Stomach (tissue), 9 donors: ENCODE data around the gene TBL3. TPM values are rescaled to one million over a fixed set of nuclear protein-coding genes. Genes with fewer than 3 reads are reported as not detected.

Experiments used
- DNase-seq, 2 donors: peaks; one replicate each; pipeline versions ENCODE4 v3.0.0 to v3.0.0-alpha.2; 2013 to 2019
- H3K27ac ChIP-seq, 5 donors: fragments of 200-600 bp in 4 of 5; sonication (generic) in 4 of 5; one replicate each; pipeline ENCODE4 v1.5.1; 2013 to 2019; ENCODE audit warnings: mild to moderate bottlenecking in 1 of 5, moderate library complexity in 1 of 5
- H3K27me3 ChIP-seq, 3 donors: fragments of 200-600 bp; sonication (generic); one replicate each; pipeline ENCODE4 v1.5.1; 2017 to 2019; ENCODE audit warnings: mixed run types in 1 of 3
- H3K36me3 ChIP-seq, 4 donors: fragments of 200-600 bp; sonication (generic); 1 replicate in 3 of 4; 2 replicates in 1 of 4; pipeline ENCODE4 v1.5.1; 2016 to 2019
- H3K4me1 ChIP-seq, 4 donors: fragments of 200-600 bp; sonication (generic); one replicate each; pipeline ENCODE4 v1.5.1; 2016 to 2019
- H3K4me3 ChIP-seq, 4 donors: fragments of 200-600 bp; sonication (generic) in 3 of 4; one replicate each; pipeline ENCODE4 v1.5.1; 2016 to 2019; ENCODE audit warnings: mild to moderate bottlenecking in 1 of 4
- H3K9me3 ChIP-seq, 4 donors: fragments of 200-600 bp; sonication (generic); one replicate each; pipeline ENCODE4 v1.5.1; 2016 to 2019
- EP300 ChIP-seq: sonication (generic); formaldehyde crosslinking; IDR thresholded peaks from one replicate; pipeline ENCODE4 v1.6.1; 2017; ENCODE audit warnings: antibody characterized with exemption
- POLR2A ChIP-seq, 4 donors: fragments of 450-650 bp; IDR thresholded peaks; one replicate each; pipeline ENCODE4 v1.6.1; 2016; ENCODE audit warnings: antibody characterized with exemption in 4 of 4, control low read depth in 2 of 4, mild to moderate bottlenecking in 1 of 4, moderate library complexity in 1 of 4
- POLR2AphosphoS5 ChIP-seq, 3 donors: sonication (generic); formaldehyde crosslinking; IDR thresholded peaks; one replicate each; pipeline ENCODE4 v1.6.1; 2016; ENCODE audit warnings: antibody characterized with exemption in 3 of 3
- WGBS, 5 donors: extraction: QIAGEN DNeasy Blood & Tissue Kit in 3 of 5; methylation state at CpG; one replicate each; pipeline versions ENCODE4 v1.1.5 to v1.1.7; 2013 to 2018; 5-methylcytosine and 5-hydroxymethylcytosine counted together
- intact Hi-C: fragments of 100-400 bp; cut with DNase I; formaldehyde crosslinking; loops from one replicate; pipeline ENCODE4 v1.15.1; 2023; ENCODE audit warnings: low total_unique reads
- polyA plus RNA-seq, 3 donors: library from polyadenylated mRNA; stranded (reverse); fragments of 200-250 nt; gene quantifications; one replicate each; pipeline ENCODE4 v1.2.3, GENCODE V29; 2013
- total RNA-seq, 5 donors: library from RNA; depleted of rRNA; stranded (reverse); fragments of >200 nt; gene quantifications; one replicate each; pipeline versions ENCODE4 v1.1.0 to v1.2.3, GENCODE V29; 2014 to 2016
- TF ChIP-seq, protein P1 (sequence below), 7 experiments: fragments of 450-650 bp in 4 of 7; fragments of 200-600 bp in 3 of 7; sonication (generic) in 3 of 7; IDR thresholded peaks; one replicate each; pipeline ENCODE4 v1.5.1; 2016 to 2019; ENCODE audit warnings: antibody characterized with exemption in 7 of 7, control low read depth in 2 of 7, mild to moderate bottlenecking in 1 of 7
- donor health status: healthy with polysubstance abuse.
- donor health status: Bipolar disorder and iron deficiency.
- donor health status: healthy.

The TBL3 gene
- total and polyA plus RNA-seq, 8 donors: 9.4 to 174 (median 40.8) TPM

DNA sequence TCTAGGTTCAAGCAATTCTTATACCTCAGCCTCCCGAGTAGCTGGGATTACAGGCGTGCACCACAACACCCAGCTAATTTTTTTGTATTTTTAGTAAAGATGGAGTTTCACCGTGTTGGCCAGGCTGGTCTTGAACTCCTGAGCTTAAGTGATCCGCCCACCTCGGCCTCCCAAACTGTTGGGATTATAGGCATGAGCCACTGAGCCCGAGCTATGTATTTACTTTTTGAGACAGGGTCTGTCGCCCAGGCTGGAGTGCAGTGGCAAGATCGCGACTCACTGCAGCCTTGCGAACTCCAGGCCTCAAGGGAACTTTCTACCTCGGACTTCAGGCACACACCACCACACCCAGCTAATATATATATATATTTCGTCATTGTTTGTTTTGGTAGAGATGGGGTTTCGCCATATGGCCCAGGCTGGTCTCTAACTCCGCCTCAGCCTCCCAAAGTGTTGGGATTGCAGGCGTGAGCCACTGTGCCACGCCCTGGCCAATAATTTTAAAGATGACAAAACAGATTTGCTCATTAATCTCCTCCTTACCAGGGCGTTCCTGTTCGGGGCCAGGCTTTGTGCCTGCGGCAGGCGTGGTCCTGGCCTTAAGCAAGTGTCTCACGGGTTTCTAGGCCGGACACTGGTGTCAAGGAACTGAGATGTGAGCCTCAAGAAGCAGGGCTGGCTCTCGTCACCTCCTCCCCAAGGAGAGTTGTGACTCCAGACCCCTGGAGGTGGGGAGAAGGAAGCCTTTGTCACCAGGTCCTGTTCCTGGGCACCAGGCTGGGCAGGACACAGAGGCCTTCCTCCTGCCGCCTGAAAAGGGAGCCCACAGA is 43.5 kb downstream of the TBL3 start:
- Histone ChIP-seq H3K27ac (peak overlapping the region; percentile 66 to 88 (median 79)), H3K4me1 (peaks cover 13 to 28% (median 17%) of the 10 kb centered on the region in 4 donors), H3K27me3 (peaks cover 15 to 28% (median 16%) of the 10 kb centered on the region in 3 donors), H3K36me3 (no peaks in the 10 kb centered on the region), H3K4me3 (no peak overlapping the region), H3K9me3 (no peaks in the 10 kb centered on the region)
- DNase-seq: peak; percentile 61 to 89
- intact Hi-C loops: no loop called here
- 44 to 70% (median 59%) methylated on average over 20 to 24 of the region's 24 CpGs for whole genome bisulfite sequencing, 5 donors
- peak in 2 of 3 donors; percentile 13 to 58 for TF ChIP-seq POLR2AphosphoS5 (IDR thresholded peaks at IDR 0.05)
- TF ChIP-seq, protein P1, sequence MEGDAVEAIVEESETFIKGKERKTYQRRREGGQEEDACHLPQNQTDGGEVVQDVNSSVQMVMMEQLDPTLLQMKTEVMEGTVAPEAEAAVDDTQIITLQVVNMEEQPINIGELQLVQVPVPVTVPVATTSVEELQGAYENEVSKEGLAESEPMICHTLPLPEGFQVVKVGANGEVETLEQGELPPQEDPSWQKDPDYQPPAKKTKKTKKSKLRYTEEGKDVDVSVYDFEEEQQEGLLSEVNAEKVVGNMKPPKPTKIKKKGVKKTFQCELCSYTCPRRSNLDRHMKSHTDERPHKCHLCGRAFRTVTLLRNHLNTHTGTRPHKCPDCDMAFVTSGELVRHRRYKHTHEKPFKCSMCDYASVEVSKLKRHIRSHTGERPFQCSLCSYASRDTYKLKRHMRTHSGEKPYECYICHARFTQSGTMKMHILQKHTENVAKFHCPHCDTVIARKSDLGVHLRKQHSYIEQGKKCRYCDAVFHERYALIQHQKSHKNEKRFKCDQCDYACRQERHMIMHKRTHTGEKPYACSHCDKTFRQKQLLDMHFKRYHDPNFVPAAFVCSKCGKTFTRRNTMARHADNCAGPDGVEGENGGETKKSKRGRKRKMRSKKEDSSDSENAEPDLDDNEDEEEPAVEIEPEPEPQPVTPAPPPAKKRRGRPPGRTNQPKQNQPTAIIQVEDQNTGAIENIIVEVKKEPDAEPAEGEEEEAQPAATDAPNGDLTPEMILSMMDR (IDR thresholded peaks at IDR 0.05): no peak

DNA sequence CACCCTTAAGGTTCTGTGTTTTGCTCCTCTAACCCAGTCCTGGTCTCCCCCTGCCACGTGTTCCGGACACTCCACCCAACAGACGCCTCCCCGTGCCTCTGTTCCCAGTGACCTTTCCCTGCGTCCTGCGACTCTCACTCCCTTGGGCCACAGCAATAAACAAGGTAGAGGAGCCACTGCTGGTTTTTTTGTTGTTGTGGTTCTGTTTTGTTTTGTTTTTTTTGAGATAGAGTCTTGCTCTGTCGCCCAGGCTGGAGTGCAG is 44.0 kb downstream of the TBL3 start:
- peaks cover 13 to 28% (median 17%) of the 10 kb centered on the region in 4 donors for H3K4me1 ChIP-seq
- H3K9me3 ChIP-seq: no peaks in the 10 kb centered on the region
- H3K36me3 ChIP-seq: no peaks in the 10 kb centered on the region
- no peak overlapping the region for H3K4me3 ChIP-seq
- 68 to 79% (median 70%) methylated on average over 7 of the region's 7 CpGs for WGBS, 5 donors
- intact Hi-C loops: no loop called here
- H3K27ac ChIP-seq: peak overlapping the region; percentile 66 to 88 (median 79)
- TF ChIP-seq POLR2AphosphoS5 (IDR thresholded peaks at IDR 0.05) (no peak), POLR2A (IDR thresholded peaks at IDR 0.05) (no peak), EP300 (no peak)
- TF ChIP-seq, protein P1 (IDR thresholded peaks at IDR 0.05): no peak
- no peak for DNase-seq
- peaks cover 20 to 34% (median 21%) of the 10 kb centered on the region in 3 donors for H3K27me3 ChIP-seq

DNA sequence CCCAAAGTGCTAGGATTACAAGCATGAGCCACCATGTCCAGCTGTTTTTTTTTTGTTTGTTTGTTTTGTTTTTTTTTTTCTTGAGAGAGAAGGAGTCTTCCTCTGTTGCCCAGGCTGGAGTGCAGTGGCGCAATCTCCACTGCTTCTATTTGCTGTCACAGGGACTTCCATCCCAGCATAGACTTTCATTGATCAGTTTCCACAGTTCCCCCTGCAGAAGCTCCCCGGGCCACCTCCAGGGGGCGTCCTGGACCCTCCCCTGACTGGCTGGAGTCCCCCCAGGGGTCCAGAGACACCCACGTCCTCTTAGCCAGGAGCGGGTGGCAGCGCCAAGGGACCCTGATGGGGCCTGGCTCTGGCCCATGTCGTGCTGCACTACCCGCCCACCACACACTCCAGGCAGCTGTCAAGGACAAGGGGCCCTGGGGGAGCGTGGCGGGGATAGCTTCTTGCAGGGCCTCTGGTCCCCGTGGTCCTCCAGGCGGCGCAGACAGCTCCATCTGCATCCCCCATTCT is 44.6 kb downstream of the TBL3 start:
- intact Hi-C loops: no loop called here
- TF ChIP-seq, protein P1 (IDR thresholded peaks at IDR 0.05): no peak
- no peak for TF ChIP-seq EP300
- no peak for TF ChIP-seq POLR2A (IDR thresholded peaks at IDR 0.05)
- TF ChIP-seq POLR2AphosphoS5 (IDR thresholded peaks at IDR 0.05): no peak
- Histone ChIP-seq H3K36me3 (no peaks in the 10 kb centered on the region), H3K27me3 (peaks cover 20 to 40% (median 27%) of the 10 kb centered on the region in 3 donors), H3K27ac (peak overlapping the region in 3 of 5 donors; percentile 66 to 88 (median 79)), H3K4me1 (peaks cover 13 to 28% (median 18%) of the 10 kb centered on the region in 4 donors), H3K9me3 (no peaks in the 10 kb centered on the region), H3K4me3 (no peak overlapping the region)
- WGBS, 5 donors: 43 to 71% (median 56%) methylated on average over 8 to 13 of the region's 13 CpGs
- no peak for DNase-seq

DNA sequence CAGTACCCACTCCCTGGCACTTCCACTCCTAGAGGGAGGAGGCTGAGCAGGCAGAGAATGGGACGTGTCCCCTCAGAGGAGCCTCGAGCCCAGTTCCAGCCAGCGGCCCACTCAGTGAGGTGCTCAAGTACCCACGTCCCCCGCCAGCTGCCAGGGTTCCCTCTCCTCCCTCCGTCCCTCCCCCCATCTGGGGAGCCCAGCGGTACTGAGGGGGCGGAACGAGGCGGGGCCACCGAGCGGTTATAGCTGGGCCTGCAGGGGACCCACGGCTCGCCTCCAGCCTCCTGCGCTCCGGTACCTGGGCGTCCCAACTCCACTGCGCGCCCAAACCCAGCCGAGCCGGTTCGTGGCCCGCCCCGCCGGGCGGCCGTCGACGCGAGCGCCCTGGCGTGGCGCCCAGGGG is 47.7 kb downstream of the TBL3 start, which contains the start of gene NPW:
TSS of gene NPW (plus strand) at position 268 of the 403 bp plus-strand sequence.
- peaks cover 25 to 46% (median 38%) of the 10 kb centered on the region in 4 donors for H3K4me1 ChIP-seq
- H3K27me3 ChIP-seq: peaks cover 20 to 54% (median 31%) of the 10 kb centered on the region in 3 donors
- H3K36me3 ChIP-seq: no peaks in the 10 kb centered on the region
- intact Hi-C loops: no loop called here
- H3K27ac ChIP-seq: no peak within 1 kb of the TSS
- DNase-seq: peak in 1 of 2 donors; percentile 74
- H3K9me3 ChIP-seq: no peaks in the 10 kb centered on the region
- TF ChIP-seq, protein P1 (IDR thresholded peaks at IDR 0.05): no peak
- no peak for TF ChIP-seq POLR2AphosphoS5 (IDR thresholded peaks at IDR 0.05)
- TF ChIP-seq POLR2A (IDR thresholded peaks at IDR 0.05): no peak
- no peak for TF ChIP-seq EP300
- WGBS, 5 donors: 1 to 5% (median 3%) methylated on average over 15 to 33 of the region's 33 CpGs
- H3K4me3 ChIP-seq: peak within 1 kb of the TSS in 2 of 4 donors; percentile 22 to 37
